GM18526 (cell line): ENCODE measurements around the gene TEX35.

Experiments used
- POLR2A ChIP-seq: IDR thresholded peaks from 3 replicates; pipeline ENCODE4 v1.6.1; 2011; ENCODE audit not compliant: insufficient read length; ENCODE audit errors: extremely low read depth

TEX35 gene

DNA sequence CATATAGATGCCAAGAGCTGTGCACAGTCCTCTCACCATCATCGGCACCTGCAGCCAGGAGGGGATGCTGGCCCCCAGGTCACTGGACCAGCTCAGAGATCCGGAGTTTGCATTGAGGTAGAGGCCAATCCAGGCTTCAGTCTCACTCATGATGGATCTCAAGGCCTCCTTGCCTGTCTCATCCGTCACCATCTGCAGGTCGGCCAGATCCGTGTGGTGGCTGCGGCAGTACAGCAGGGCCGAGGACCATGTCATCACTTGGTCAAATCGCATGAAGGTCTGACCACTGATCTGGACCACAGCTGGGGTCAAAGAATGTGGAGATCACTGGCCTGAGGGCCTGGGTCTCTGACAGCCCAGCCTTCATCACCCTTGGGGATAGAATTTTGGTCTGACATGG is 22.8 kb upstream of the TEX35 start:
- TF ChIP-seq POLR2A, result no peak

DNA sequence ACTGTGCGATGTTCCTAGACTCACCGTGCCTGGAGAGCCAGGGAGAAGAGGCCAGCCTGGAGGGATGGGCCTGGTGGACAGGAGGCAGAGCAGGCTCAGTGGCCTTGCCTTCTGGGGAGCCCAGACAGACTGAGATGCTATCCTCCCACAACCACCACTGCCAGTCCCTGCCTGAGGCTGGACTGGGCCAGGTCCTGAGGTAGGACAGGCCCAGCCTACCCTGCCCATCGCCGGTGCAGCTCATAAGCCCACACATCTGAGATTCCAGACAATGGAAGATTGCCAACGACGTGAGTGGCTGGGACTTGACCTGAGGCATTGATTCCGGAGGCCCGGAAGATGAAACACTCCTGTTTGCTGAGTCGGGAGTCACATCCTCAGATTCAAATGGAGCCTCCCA is 21.9 kb upstream of the TEX35 start:
- no peak for TF ChIP-seq POLR2A

DNA sequence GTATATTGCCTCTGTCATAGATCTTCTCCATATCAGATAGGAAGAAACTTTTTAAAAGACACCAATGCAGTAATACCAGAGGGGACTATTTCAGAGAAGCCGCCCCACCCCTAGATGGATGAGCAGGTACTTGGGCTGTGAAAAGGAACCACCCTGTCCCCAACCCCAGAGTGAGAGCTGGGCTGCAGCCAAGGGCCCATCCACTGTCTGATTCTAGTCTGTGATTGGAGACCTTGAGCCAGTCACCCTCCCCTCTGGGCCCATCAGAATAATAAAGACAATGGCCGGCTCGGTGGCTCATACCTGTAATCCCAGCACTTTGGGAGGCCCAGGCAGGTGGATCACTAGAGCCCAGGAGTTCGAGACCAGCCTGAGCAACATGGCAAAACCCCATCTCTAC is 21.2 kb upstream of the TEX35 start:
- TF ChIP-seq POLR2A, result no peak

DNA sequence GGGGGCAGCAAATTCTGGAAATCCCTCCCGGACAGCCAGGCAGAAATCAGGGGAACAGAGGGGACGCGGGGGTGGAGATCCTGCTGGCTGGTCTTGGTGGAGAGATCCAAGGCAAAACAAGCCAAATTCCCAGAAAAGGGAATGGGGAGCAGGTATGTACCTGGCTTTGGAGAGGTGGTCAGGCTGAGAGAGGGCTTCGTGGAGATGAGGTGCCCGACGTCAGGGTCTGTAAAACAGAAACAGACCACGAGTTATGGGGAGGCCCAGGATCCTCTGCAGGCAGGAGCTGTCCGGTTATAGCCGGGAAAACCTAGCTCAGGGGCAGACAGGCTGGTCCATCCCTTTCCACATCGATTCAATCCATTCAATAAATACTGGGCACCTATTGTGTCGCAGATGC is 20.6 kb upstream of the TEX35 start:
- TF ChIP-seq POLR2A, result no peak

DNA sequence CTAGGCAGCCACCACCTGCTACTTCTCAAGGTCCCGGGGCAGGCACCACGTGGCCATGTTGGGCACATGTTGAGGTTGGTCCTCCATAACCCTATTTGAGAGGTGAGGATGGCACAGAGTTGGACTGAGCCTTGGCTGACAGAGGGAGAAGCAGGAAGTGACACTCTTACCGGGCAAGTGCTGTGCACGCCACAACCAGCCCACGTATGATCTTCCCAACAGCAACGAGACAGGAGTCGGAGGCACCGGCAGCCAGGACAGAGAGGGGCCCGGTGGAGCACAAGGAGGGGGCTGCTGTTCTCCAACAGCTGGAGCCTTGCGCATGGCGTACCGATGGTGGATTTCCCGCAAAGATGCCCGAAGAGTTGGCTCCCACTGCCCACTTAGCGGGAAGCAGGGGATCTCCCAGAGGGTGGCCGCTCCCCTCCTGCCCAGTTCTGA is 19.6 kb upstream of the TEX35 start:
- TF ChIP-seq POLR2A, result no peak

DNA sequence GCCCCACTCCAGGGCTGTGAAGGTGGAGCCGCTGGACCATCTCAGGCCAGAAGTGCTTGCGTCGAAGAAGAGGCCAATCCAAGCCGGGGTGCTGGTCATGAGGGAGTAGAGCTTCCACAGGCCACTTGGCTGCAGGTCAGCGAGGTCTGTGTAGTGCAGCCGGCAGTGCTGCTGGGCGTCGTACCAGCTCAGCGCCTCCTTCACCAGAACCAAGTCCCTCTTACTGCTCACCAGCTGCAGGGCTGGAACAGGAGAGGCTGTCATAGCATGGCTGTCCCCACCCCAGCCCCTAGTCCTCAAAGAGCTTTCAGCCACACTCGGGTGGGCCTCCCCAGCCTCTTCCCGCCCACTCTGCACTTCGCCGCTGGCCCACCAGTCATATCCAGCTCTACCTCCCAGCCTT is 18.3 kb upstream of the TEX35 start:
- TF ChIP-seq POLR2A, result no peak

DNA sequence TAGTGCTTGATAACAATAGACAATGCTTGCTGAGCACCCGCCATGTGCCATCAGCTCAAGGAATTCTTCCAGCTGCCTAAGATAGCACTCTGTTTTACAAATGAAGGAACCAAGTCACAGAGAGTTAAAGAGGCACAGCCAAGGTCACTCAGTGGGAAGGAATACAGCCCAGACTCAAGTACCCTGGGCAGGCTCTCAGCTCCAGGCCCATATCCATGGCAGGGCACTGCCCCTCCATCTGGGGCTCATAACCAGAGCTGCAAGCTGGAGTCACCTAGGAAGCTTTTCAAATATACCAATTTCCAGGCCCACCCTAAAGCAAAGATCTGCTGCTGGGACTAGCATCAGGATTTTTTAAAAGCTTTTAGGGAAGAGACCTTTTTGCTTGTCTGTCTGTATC is 17.8 kb upstream of the TEX35 start:
- TF ChIP-seq POLR2A, result no peak

DNA sequence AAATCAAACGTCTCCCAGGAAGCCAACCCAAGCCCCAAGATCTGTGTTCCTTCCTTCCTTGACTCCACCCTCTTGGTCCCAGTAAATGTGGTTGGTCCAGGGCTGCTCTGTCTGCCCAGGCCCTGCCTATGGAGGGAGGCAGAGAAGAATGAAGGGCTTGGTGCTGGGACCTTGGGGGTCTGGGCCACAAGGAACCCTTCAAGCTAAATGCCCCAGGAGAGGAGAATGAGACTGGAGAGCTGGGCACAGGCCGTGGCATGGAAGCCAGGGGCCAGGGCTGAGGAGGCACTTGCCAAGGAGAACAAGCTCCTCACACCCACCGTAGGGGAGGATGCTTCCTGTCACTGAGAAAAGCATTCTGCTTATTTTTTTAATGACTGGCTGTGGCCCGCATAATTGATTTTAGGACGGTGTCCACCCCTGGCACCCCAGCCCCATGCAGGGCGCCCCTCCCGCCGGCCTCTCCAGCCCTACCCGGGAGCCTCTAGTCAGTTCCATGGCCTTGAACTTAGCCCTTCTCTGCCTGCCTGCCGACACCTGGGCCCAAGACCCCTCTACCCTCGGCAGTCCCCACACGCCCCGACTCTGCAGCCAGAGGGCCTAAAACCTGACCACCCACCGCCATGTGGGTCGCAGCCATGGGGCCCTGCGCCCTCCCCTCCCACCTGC is 17.0 kb upstream of the TEX35 start:
- no peak for TF ChIP-seq POLR2A

DNA sequence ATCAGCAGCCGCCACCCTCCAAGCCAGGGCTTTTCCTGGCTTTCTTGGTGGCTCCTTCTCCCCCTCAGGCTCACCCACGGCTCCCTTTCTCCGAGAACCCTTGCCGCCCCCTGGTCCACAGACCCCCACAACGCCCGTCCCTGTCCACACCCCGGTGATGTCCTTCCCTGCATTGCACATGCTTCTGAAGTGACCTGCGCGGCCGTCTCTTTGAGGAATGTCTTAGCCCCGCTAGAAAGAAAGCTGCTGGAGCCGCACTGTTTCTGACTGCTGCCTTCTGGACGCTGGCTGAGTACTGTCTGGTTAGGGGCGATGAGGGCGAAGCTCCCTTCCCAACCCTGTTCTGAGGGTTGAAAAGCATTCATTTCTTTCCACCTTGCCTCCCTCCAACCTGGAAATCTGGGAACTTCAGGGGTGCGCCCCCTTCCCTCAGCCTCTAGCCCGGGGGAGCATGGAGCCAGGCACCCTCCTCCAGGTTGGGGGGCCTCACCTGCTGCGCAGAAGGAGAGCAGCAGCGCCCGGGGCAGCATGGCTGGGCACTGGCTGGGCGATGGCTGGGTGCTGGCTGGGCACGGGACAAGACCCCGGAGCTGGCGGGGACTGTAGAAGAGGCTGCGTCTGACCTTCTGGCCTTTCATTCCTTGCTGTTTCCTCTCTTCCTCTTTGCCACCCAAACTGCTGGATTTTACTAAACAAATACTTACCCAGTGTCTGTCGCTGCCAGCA is 16.3 kb upstream of the TEX35 start, which contains the start of gene CLEC20A:
CLEC20A (minus strand) TSS at position 555 of the 726 bp plus-strand sequence; CDS start at position 530, 25 bp downstream.
- TF ChIP-seq POLR2A, result no peak

DNA sequence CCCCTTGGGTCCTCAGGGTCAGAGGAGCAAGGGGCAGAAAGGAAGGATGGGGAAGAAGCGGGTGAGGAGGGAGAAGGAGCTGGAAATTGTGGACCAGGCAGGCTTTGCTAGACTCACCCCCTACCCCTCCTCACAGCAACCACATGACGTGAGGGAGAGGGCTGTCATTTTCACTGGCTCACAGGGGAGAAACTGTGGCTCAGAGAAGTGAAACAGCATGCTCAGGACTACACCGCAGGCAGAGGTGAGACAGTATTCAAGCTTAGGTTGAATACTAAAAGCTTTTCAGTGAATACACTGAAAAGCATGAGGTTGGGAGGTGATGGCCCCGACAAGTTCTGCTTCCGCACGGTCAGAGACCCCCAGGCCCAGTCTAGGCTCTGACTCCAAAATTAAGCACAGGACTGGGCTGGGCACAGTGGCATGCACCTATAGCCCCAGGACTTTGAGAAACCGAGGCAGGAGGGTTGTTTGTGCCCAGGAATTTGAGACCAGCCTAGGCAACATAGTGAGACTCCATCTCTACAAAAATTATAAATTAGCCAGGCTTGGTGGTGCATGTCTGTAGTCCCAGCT is 14.9 kb upstream of the TEX35 start:
- TF ChIP-seq POLR2A, result no peak

DNA sequence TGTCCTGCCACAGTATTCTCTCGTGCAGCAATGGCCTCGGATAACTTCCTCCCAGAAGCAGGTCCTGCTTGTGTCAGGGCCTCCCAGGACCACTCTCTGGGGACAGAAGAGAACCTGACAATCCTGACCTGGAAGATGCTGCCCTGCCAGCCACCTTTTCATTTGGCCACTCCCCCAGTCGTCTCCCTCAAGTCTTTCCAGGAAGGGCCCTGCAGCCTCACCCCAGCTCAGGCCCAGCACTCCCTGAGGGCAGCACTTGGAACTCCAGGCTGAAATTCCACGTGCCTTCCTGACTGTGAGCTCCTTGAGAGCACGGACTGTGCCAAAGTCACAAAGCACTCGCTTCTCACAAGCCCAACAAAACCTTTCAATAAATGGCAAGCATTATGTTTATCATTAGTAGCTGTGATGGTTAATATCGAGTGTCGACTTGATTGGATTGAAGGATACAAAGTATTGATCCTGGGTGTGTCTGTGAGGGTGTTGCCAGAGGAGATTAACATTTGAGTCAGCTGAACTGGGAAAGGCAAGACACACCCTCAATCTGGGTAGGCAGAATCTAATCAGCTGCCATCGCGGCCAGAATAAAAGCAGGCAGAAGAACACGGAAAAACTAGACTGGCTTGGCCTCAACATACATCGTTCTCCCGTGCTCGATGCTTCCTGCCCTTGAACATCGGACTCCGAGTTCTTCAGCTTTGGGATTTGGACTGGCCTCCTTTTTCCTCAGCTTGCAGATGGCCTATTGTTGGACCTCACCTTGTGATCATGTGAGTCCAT is 13.8 kb upstream of the TEX35 start:
- no peak for TF ChIP-seq POLR2A

DNA sequence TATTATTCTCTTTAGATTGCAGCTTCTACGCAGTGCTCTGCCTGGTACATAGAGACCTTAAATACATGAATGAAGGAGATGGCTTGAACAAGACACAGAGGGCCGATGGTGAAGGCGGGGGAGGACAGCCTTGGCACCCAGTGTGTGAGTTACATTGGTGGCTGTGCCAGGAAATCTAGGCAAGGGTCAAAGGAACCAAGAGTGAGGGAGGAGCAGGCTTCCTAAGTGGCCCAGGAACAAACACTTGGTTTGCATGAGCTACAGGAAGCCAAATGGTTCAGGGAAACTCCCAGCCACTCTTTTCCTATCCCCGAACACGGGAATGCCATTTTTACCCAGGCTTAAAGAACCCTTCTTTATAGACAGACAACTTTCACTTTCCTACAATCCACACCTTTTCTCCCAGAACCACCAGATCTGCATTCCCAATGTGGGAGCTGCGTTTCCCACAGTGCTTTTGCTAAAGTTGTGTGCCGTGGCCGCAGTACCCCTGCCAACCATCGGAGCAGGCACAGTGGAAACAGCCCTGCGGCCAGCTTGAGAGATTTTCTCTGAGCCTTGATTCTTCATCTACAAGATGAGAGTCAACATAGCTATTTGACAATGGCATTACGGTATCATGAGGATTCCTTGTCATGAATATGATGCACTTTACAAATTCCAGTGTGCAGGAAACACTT is 12.7 kb upstream of the TEX35 start:
- TF ChIP-seq POLR2A, result no peak

DNA sequence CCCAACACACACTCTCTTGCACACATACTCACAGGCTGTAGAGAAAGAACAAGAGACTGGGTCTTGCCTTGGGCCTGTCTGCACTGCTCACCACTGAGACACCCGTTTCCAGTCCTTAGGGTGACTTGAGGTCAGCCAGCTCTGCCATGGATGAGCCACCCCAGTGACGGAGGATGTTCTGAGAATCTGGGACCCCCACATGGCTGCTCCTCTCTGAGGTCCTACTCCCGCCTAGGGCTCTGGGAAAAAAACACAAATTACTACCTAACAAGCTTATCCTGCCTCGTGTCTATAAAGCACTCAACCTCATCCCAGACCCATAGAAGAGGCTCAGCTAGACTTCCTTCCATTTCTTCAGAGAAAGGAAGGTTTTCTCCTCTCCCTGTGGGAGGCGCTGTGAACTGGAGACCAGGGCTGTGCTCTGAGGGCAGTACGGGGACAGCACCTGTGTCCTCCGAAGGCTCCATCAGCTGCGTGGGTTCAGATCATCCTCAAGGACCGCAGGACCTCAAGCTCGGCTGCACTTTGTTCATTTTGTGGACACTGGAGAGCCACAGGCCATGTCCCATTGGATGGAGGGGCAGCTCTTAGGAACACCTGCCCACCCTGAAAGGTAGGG is 11.9 kb upstream of the TEX35 start:
- no peak for TF ChIP-seq POLR2A

DNA sequence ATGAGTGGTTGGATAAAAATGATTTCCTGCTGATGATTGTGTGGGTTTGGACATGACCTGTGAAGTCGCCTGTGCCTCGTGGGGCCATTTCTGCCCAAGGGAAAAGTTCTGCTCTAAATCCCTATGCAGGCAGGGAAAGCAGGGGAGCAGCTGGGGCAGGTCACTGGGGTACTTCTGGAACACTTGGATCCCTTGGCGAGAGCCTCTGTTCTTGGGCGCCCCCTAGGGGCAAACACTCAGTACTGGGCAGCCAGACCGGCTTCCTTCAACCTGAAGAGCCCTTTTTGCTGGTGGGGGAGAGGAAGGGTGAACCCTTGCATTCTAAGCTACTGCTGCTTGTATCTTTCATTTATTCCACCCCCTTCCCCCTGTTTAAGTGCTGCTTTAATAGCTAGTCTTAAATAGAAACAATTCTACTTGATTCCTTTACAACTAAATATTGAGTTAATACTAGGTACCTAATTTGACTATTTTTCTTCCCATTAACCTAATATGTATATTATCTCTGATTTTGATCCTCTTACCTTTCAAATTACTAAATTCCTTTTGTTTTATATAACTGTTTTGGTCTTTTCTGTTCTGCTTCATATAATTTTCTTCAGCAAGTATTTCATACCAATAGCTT is 11.1 kb upstream of the TEX35 start:
- no peak for TF ChIP-seq POLR2A

DNA sequence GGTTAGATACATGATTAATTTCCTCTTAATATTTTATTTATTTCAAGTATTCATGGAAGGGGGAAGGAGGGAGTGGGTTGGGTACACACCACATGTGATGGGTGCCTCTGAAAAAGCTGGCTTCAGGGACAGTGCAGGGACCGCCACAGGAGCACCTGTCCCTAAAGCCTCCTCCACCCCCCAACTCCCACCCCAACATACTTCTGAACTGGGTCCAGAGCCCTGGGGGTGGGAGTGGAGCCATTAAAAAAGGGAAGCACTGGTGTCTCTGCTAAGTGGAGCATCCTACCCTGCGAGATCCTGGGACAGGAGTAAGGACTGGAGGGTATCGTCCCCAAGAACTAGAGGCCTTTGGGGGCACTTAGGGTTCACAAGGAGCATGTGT is 10.6 kb upstream of the TEX35 start:
- TF ChIP-seq POLR2A, result no peak

DNA sequence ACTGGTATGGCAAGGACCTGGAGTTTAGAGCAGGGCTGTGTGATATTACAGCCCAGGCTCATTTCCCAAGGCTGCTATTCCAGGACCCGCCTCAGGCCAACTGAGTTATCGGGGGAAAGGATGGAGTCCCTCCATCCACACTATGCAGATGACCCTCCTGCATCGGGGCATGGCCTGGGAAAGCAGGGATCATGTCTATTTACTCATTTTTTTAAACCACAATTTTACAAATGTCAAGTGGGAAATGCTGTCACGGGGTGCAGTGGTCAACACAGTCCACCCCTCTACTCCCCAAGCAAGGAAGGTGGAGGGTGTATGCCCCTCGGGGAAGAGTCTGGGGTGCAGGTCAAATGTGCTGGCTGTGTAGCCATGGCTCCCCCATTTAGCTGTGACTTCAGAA is 10.1 kb upstream of the TEX35 start:
- no peak for TF ChIP-seq POLR2A
